PC-9 (cell line): ENCODE results near the gene PCDHGA9. TPM values are rescaled to one million over a fixed set of nuclear protein-coding genes. Genes with fewer than 3 reads are reported as not detected.

ENCODE experiments used
- BruUV-seq: library from RNA; stranded (reverse); fragments of 400-500 nt; replicated peaks from 2 replicates; lab custom pipeline; 2021; lab: Mats Ljungman, UMichigan
- CTCF ChIA-PET: fragments of 300-600 bp; sonication (Branson Sonifier 250); formaldehyde crosslinking; loops from one replicate; lab custom pipeline; 2022; ENCODE audit warnings: antibody characterized with exemption; lab: Charles Lee
- POLR2A ChIA-PET: fragments of 300-600 bp; sonication (Branson Sonifier 250); formaldehyde crosslinking; loops from one replicate; lab custom pipeline; 2022; ENCODE audit warnings: antibody characterized with exemption; ENCODE audit not compliant: unreplicated experiment; lab: Charles Lee
- DNase-seq, 2 experiments: peaks; one replicate each; pipeline versions ENCODE4 v3.0.0 to v3.0.0-alpha.2; 2015 to 2022; ENCODE audit warnings: mixed read lengths in 1 of 2
- H2AFZ ChIP-seq: fragments of 200-600 bp; sonication (generic); 2 replicates; pipeline ENCODE4 v1.8.1; 2017; ENCODE audit warnings: antibody characterized with exemption
- H3F3A ChIP-seq: fragments of 200-600 bp; sonication (generic); 2 replicates; pipeline ENCODE4 v1.8.1; 2017; ENCODE audit warnings: antibody characterized with exemption, mild to moderate bottlenecking, low read depth; ENCODE audit not compliant: insufficient read depth
- H3K27ac ChIP-seq: fragments of 200-600 bp; sonication (generic); 2 replicates; pipeline ENCODE4 v1.6.1; 2016; ENCODE audit warnings: mixed run types
- H3K27me3 ChIP-seq: fragments of 200-600 bp; sonication (generic); 2 replicates; pipeline ENCODE4 v1.6.1; 2016; ENCODE audit warnings: low read depth, mixed run types; ENCODE audit not compliant: insufficient read depth
- H3K36me3 ChIP-seq: fragments of 200-600 bp; sonication (generic); 2 replicates; pipeline ENCODE4 v1.6.1; 2016; ENCODE audit warnings: low read depth, mixed run types
- H3K4me1 ChIP-seq: fragments of 200-600 bp; sonication (generic); replicated peaks from 2 replicates; pipeline ENCODE4 v1.6.1; 2016; ENCODE audit warnings: mixed run types; ENCODE audit not compliant: insufficient read depth
- H3K4me2 ChIP-seq: fragments of 200-600 bp; sonication (generic); 2 replicates; pipeline ENCODE4 v1.6.1; 2017; ENCODE audit warnings: mixed run types
- H3K4me3 ChIP-seq: fragments of 200-600 bp; sonication (generic); 2 replicates; pipeline ENCODE4 v1.6.1; 2016; ENCODE audit warnings: mixed run types
- H3K79me2 ChIP-seq: fragments of 200-600 bp; sonication (generic); 2 replicates; pipeline ENCODE4 v1.6.1; 2017; ENCODE audit warnings: low read depth, mixed run types
- H3K9me2 ChIP-seq: fragments of 200-600 bp; sonication (generic); 2 replicates; pipeline ENCODE4 v1.8.1; 2017; ENCODE audit warnings: mild to moderate bottlenecking; ENCODE audit not compliant: insufficient read depth
- H3K9me3 ChIP-seq: fragments of 200-600 bp; sonication (generic); 2 replicates; pipeline ENCODE4 v1.8.1; 2016; ENCODE audit warnings: low read depth; ENCODE audit not compliant: insufficient read depth
- H4K20me1 ChIP-seq: fragments of 200-600 bp; sonication (generic); 2 replicates; pipeline ENCODE4 v1.8.1; 2017; ENCODE audit not compliant: insufficient read depth
- CTCF ChIP-seq: fragments of 200-600 bp; sonication (generic); conservative IDR thresholded peaks from 2 replicates; pipeline ENCODE4 v1.6.1; 2017; ENCODE audit warnings: mixed run types, antibody characterized with exemption, mild to moderate bottlenecking, moderate library complexity
- EZH2 ChIP-seq: fragments of 200-600 bp; sonication (generic); IDR thresholded peaks from 2 replicates; pipeline ENCODE4 v1.8.0; 2017; ENCODE audit warnings: antibody characterized with exemption, low read depth
- intact Hi-C: fragments of 100-400 bp; cut with micrococcal nuclease; formaldehyde crosslinking; loops from one replicate; pipeline ENCODE4 v1.10.0; 2022; ENCODE audit not compliant: unreplicated experiment
- total RNA-seq: library from RNA; stranded (reverse); gene quantifications from 2 replicates; pipeline ENCODE4 v1.2.3, GENCODE V29; 2021

The PCDHGA9 gene
- total RNA-seq, 1 experiment from 2014 or later: not detected

- Histone ChIP-seq H3K79me2 (no peaks in the 10 kb centered on the region), H3F3A (no peaks in the 10 kb centered on the region), H3K4me3 (peak overlapping the region; percentile 50), H3K36me3 (no peaks in the 10 kb centered on the region), H3K27me3 (peaks cover 30% of the 10 kb centered on the region), H3K9me3 (no peaks in the 10 kb centered on the region), H3K4me2 (peak overlapping the region; percentile 69), H3K9me2 (no peaks in the 10 kb centered on the region), H2AFZ (peak overlapping the region; percentile 63; the same call in 1 of the 2 replicates), H3K27ac (no peak overlapping the region), H3K4me1 (no peaks in the 10 kb centered on the region), H4K20me1 (no peaks in the 10 kb centered on the region)
- intact Hi-C loops: no loop called here
- BruUV-seq: no TSS peak
- ChIA-PET CTCF (interaction anchor here (1.2 to 1.8 kb wide), 5 partner anchors 99 to 832 kb away, joined by 4 to 8 read pairs (median 7); no protein-coding TSS in a partner anchor), POLR2A (interaction anchor here (0.7 kb wide), 1 partner anchor 142 kb away, joined by 7 read pairs; no protein-coding TSS in a partner anchor)
- DNase-seq: no peak
- TF ChIP-seq CTCF: no peak
- no peak for TF ChIP-seq EZH2
Measured at GRCh38 chr5:141421489-141421855, 18.9 kb downstream of the PCDHGA9 start.

- Histone ChIP-seq H2AFZ (no peak overlapping the region), H3K9me2 (no peaks in the 10 kb centered on the region), H3K4me1 (no peaks in the 10 kb centered on the region), H3K9me3 (no peaks in the 10 kb centered on the region), H3K36me3 (no peaks in the 10 kb centered on the region), H3K79me2 (no peaks in the 10 kb centered on the region), H3K27ac (no peak overlapping the region), H3K4me3 (no peak overlapping the region), H3K4me2 (no peak overlapping the region), H3K27me3 (peaks cover 38% of the 10 kb centered on the region), H3F3A (no peaks in the 10 kb centered on the region), H4K20me1 (no peaks in the 10 kb centered on the region)
- CTCF ChIA-PET: no interaction called here
- no TSS peak for BruUV-seq
- no peak for DNase-seq
- TF ChIP-seq EZH2: no peak
- no peak for TF ChIP-seq CTCF
- intact Hi-C loops: no loop called here
- POLR2A ChIA-PET: no interaction called here
Measured at GRCh38 chr5:141422742-141423291, 20.2 kb downstream of the PCDHGA9 start.

GRCh38 chr5:141427783-141428426 lies 25.3 kb downstream of the PCDHGA9 start:
- Histone ChIP-seq H3K27me3 (peaks cover 32% of the 10 kb centered on the region), H3K36me3 (no peaks in the 10 kb centered on the region), H3K4me2 (no peak overlapping the region), H3F3A (no peaks in the 10 kb centered on the region), H3K4me3 (no peak overlapping the region), H3K27ac (no peak overlapping the region), H3K9me2 (no peaks in the 10 kb centered on the region), H4K20me1 (no peaks in the 10 kb centered on the region), H3K9me3 (0 out of 2 replicates have a peak, but pooled peaks cover 3% of the 10 kb centered on the region), H2AFZ (no peak overlapping the region), H3K4me1 (no peaks in the 10 kb centered on the region), H3K79me2 (no peaks in the 10 kb centered on the region)
- intact Hi-C loops: no loop called here
- no TSS peak for BruUV-seq
- DNase-seq: no peak
- ChIA-PET CTCF (no interaction called here), POLR2A (no interaction called here)
- no peak for TF ChIP-seq CTCF
- no peak for TF ChIP-seq EZH2
